ENCODE data around the gene KCNQ1OT1. TPM values are rescaled to one million over a fixed set of nuclear protein-coding genes. Genes with fewer than 3 reads are reported as not detected.
"Not testable (repeated sequence)": the region's sequence is repeated elsewhere in the genome, so short reads cannot be mapped to it uniquely, and the experiment has no call there.

KCNQ1OT1 gene
- total RNA-seq, 8 experiments from 2014 or later = 1.2 to 6.3 (median 3.8) TPM

GRCh38 chr11:2639763-2640162 is 60.0 kb downstream of the KCNQ1OT1 start:
- 81 to 100% (median 98%) methylated on average over 2 to 6 of the region's 13 CpGs; no CpG with 5 or more reads in 6 of the 10 experiments for WGBS, 10 experiments
- H3K27ac ChIP-seq; in situ Hi-C loops (cut with MboI; ENCODE audit: low pct_unique_long_range_greater_than_20kb in 2 of 9, low sequenced_read_pairs in 9 of 9, unreplicated experiment in 9 of 9); ATAC-seq (replicated peaks in 6 of 8); H3K4me3 ChIP-seq; H3K4me1 ChIP-seq (replicated peaks in 1 of 2): not testable (repeated sequence)

- 0 to 100% (median 52%) methylated on average over 1 of the region's 1 CpG; no CpG with 5 or more reads in 2 of the 10 experiments for WGBS, 10 experiments
- ATAC-seq (replicated peaks in 6 of 8) = no peak
- H3K4me1 ChIP-seq (replicated peaks in 1 of 2) = no peaks in the 10 kb centered on the region
- no peak overlapping the region for H3K4me3 ChIP-seq
- no peak overlapping the region for H3K27ac ChIP-seq
- in situ Hi-C loops (cut with MboI; ENCODE audit: low pct_unique_long_range_greater_than_20kb in 2 of 9, low sequenced_read_pairs in 9 of 9, unreplicated experiment in 9 of 9) = no loop called here
Measured at GRCh38 chr11:2631161-2631560, 68.6 kb downstream of the KCNQ1OT1 start.

DNA sequence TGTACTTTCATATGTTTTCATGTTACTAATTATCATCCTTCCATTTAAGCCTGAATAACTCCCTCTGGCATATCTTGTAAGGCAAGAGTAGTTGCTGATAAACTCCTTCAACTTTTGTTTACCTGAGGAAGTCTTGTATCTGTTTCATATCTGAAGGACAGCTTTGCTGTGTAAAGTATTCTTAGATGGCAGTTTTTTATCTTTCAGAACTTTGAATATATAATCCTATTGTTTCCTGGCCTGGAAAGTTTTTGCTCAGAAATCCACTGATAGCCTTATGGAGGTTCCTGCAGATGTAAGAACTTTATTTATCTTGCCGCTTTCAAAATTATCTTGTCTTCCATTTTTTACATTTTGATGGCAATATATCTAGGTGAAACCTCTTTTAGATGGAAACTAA is 69.1 kb downstream of the KCNQ1OT1 start:
- Histone ChIP-seq H3K4me3 (no peak overlapping the region), H3K4me1 (replicated peaks in 1 of 2) (no peaks in the 10 kb centered on the region), H3K27ac (no peak overlapping the region)
- 67 to 100% (median 100%) methylated on average over 1 of the region's 1 CpG; no CpG with 5 or more reads in 1 of the 10 experiments for WGBS, 10 experiments
- no peak for ATAC-seq (replicated peaks in 6 of 8)
- in situ Hi-C loops (cut with MboI; ENCODE audit: low pct_unique_long_range_greater_than_20kb in 2 of 9, low sequenced_read_pairs in 9 of 9, unreplicated experiment in 9 of 9) = no loop called here

DNA sequence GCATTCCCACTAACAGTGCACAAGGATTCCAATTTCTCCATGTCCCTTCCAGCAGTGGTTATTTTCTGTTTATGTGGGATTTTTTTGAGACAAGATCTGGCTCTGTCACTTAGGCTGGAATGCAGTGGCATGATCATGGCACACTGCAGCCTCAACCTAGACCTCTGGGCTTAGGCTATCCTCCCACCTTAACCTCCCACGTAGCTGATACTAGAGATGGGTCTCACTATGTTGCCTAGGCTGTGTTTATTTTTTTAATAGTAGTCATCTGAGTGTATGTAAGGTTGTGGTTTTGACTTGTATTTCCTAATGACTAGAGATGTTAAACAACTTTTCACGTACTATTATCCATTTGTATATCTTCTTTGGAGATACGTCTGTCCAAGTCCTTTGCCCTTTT is 74.6 kb downstream of the KCNQ1OT1 start:
- no peak for ATAC-seq (replicated peaks in 6 of 8)

DNA sequence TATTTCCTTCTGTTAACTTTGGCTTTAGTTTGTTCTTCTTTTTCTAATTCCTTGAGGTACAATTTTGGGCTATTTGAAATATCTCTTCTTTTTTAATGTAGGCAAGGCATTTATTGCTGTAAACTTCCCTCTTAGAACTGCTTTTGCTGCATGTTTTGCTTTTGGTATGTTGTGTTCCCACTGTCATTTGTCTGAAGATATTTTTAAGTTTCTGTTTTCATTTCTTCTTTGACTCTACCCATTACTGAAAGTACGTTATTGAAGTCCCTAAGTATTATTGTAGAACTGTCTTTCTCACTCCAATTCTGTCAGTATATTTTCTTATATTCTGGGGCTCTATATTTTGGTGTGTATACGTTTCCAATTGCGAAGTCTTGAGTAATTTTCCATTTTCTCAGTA is 77.9 kb downstream of the KCNQ1OT1 start:
- WGBS, 10 experiments = 0 to 68% (median 31%) methylated on average over 2 to 3 of the region's 3 CpGs
- Histone ChIP-seq H3K4me1 (replicated peaks in 1 of 2) (no peaks in the 10 kb centered on the region), H3K4me3 (no peak overlapping the region), H3K27ac (no peak overlapping the region)
- ATAC-seq (replicated peaks in 6 of 8) = no peak
- in situ Hi-C loops (cut with MboI; ENCODE audit: low pct_unique_long_range_greater_than_20kb in 2 of 9, low sequenced_read_pairs in 9 of 9, unreplicated experiment in 9 of 9) = no loop called here

More for the DNA sequence above, 74.6 kb downstream of the KCNQ1OT1 start:
- in situ Hi-C loops (cut with MboI; ENCODE audit: low pct_unique_long_range_greater_than_20kb in 2 of 9, low sequenced_read_pairs in 9 of 9, unreplicated experiment in 9 of 9) = no loop called here
- no peaks in the 10 kb centered on the region for H3K4me1 ChIP-seq (replicated peaks in 1 of 2)
- H3K4me3 ChIP-seq = no peak overlapping the region
- 0 to 80% (median 59%) methylated on average over 1 to 3 of the region's 3 CpGs; no CpG with 5 or more reads in 1 of the 10 experiments for WGBS, 10 experiments
- no peak overlapping the region for H3K27ac ChIP-seq

DNA sequence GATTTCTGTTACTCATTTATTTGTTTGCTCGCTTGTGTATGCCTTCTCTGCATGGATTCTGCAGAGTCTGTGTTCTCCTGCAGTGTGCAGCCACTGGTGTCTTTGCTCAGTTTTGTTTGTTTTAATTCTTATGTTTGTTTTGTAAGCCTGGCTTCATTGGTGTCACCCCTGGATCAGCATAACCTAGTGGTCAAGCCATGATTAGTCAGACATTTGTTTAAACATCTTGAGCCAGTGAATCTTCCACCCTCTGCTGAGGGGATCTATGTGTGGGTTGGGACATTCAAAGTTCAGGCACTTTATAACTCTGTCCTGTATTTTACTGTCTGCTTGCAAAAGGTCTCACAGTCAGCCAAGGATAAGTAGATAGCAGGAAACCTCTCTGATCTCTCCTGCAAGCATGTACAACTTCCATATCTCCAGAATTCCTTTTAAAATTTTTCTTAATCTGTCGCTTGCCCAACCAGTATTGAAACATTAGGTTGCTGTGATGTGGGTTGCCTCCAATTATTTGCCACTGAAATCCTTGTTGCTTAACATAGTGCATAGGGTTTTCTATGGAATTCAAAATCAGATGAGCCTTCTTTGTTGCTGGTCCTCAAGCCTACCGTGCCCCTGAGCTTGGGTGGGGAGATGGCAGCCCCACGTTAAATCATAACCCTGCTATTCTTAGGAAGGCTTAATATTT is 86.8 kb downstream of the KCNQ1OT1 start:
- WGBS, 10 experiments = 26 to 91% (median 75%) methylated on average over 1 to 4 of the region's 4 CpGs
- in situ Hi-C loops (cut with MboI; ENCODE audit: low pct_unique_long_range_greater_than_20kb in 2 of 9, low sequenced_read_pairs in 9 of 9, unreplicated experiment in 9 of 9) = no loop called here
- H3K27ac ChIP-seq = no peak overlapping the region
- no peaks in the 10 kb centered on the region for H3K4me1 ChIP-seq (replicated peaks in 1 of 2)
- ATAC-seq (replicated peaks in 6 of 8) = no peak
- H3K4me3 ChIP-seq = no peak overlapping the region

GRCh38 chr11:2609345-2609744 is 90.4 kb downstream of the KCNQ1OT1 start:
- H3K4me3 ChIP-seq = no peak overlapping the region
- WGBS, 10 experiments = 23 to 100% (median 83%) methylated on average over 1 to 2 of the region's 2 CpGs; no CpG with 5 or more reads in 1 of the 10 experiments
- no peak overlapping the region for H3K27ac ChIP-seq
- in situ Hi-C loops (cut with MboI; ENCODE audit: low pct_unique_long_range_greater_than_20kb in 2 of 9, low sequenced_read_pairs in 9 of 9, unreplicated experiment in 9 of 9) = no loop called here
- H3K4me1 ChIP-seq (replicated peaks in 1 of 2) = no peaks in the 10 kb centered on the region
- no peak for ATAC-seq (replicated peaks in 6 of 8)

GRCh38 chr11:2599561-2600189 is 100.1 kb downstream of the KCNQ1OT1 start:
- no peak for ATAC-seq (replicated peaks in 6 of 8)
- 32 to 100% (median 83%) methylated on average over 1 to 8 of the region's 8 CpGs; no CpG with 5 or more reads in 1 of the 10 experiments for WGBS, 10 experiments

DNA sequence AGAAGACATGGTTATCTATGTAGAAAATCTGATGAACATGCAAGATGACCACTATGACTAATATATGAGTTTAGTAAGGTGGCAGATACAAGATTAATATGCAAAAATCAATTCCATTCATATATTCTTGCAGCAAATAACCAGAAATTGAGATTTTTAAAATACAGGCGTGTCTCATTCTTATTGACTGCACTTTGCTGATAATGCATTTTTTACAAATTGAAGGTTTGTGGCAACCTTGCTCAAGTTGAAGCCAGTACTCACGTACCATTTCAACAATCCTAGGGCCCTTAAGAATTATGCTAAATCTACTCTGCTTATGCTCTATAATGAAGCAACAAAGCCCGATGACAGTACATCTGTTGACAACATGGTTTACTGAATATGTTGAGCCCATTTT is 104.6 kb downstream of the KCNQ1OT1 start:
- Histone ChIP-seq H3K4me1 (replicated peaks in 1 of 2) (peaks cover 5 to 16% of the 10 kb centered on the region in 2 donors), H3K4me3 (no peak overlapping the region), H3K27ac (no peak overlapping the region)
- WGBS, 10 experiments = 0 to 95% (median 67%) methylated on average over 1 to 3 of the region's 3 CpGs; no CpG with 5 or more reads in 1 of the 10 experiments
- no peak for ATAC-seq (replicated peaks in 6 of 8)
- in situ Hi-C loops (cut with MboI; ENCODE audit: low pct_unique_long_range_greater_than_20kb in 2 of 9, low sequenced_read_pairs in 9 of 9, unreplicated experiment in 9 of 9) = no loop called here

More at GRCh38 chr11:2599561-2600189, 100.1 kb downstream of the KCNQ1OT1 start:
- no peaks in the 10 kb centered on the region for H3K4me1 ChIP-seq (replicated peaks in 1 of 2)
- in situ Hi-C loops (cut with MboI; ENCODE audit: low pct_unique_long_range_greater_than_20kb in 2 of 9, low sequenced_read_pairs in 9 of 9, unreplicated experiment in 9 of 9) = no loop called here
- no peak overlapping the region for H3K4me3 ChIP-seq
- H3K27ac ChIP-seq = no peak overlapping the region

DNA sequence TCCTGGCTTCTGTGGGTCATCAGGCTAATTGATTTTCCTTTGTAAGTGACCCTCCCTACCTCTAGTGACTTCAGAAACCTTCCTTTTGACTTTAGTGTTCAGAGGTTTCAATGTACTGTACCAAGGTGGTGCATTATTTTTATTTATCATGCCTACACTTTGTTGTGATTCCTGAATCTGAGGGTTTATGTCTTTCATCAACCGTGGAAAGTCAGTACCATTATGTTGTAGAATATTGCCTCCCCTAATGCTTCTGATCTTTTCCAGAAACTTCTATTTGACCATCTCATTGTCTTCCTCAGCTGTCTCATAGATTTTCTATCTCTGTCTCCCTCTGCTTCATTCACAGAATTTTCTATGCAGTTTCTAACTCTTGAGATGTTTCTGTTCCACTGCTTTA is 105.5 kb downstream of the KCNQ1OT1 start:
- peaks cover 5 to 18% of the 10 kb centered on the region in 2 donors for H3K4me1 ChIP-seq (replicated peaks in 1 of 2)
- no peak overlapping the region for H3K27ac ChIP-seq
- no peak overlapping the region for H3K4me3 ChIP-seq
- 42 to 100% (median 74%) methylated on average over 1 of the region's 1 CpG; no CpG with 5 or more reads in 2 of the 10 experiments for WGBS, 10 experiments
- in situ Hi-C loops (cut with MboI; ENCODE audit: low pct_unique_long_range_greater_than_20kb in 2 of 9, low sequenced_read_pairs in 9 of 9, unreplicated experiment in 9 of 9) = no loop called here
- no peak for ATAC-seq (replicated peaks in 6 of 8)

DNA sequence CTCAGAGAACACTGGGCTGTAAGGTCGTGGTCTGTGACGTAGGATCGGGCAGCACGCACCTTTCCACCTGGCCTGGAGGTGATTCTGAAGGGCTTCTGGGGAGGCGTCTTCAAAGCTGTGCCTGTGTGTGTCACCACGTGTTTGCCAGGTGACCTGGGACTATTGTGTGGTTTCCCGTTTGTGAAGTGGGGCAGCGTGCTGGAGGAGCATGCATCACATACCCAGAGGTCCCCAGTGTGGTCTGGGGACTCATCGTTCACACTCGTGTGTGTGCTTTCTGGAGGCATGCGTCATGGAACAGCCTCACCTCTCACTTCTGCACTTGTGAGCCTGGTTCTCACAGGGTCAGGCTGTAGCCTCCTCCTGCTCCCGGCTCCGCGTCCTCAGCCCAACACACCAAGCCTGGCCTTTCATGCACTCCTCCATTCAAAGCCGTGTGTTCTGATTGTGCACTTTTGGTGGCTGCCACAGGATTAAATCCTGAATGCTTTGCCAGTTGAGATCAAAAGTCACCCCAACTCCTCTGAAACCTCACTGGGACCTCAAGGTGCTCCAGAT is 106.3 kb downstream of the KCNQ1OT1 start:
- Histone ChIP-seq H3K4me3 (no peak overlapping the region), H3K4me1 (replicated peaks in 1 of 2) (peaks cover 5 to 18% of the 10 kb centered on the region in 2 donors), H3K27ac (no peak overlapping the region)
- WGBS, 10 experiments = 67 to 94% (median 80%) methylated on average over 1 to 4 of the region's 15 CpGs; no CpG with 5 or more reads in 3 of the 10 experiments
- ATAC-seq (replicated peaks in 6 of 8) = no peak
- in situ Hi-C loops (cut with MboI; ENCODE audit: low pct_unique_long_range_greater_than_20kb in 2 of 9, low sequenced_read_pairs in 9 of 9, unreplicated experiment in 9 of 9) = no loop called here

DNA sequence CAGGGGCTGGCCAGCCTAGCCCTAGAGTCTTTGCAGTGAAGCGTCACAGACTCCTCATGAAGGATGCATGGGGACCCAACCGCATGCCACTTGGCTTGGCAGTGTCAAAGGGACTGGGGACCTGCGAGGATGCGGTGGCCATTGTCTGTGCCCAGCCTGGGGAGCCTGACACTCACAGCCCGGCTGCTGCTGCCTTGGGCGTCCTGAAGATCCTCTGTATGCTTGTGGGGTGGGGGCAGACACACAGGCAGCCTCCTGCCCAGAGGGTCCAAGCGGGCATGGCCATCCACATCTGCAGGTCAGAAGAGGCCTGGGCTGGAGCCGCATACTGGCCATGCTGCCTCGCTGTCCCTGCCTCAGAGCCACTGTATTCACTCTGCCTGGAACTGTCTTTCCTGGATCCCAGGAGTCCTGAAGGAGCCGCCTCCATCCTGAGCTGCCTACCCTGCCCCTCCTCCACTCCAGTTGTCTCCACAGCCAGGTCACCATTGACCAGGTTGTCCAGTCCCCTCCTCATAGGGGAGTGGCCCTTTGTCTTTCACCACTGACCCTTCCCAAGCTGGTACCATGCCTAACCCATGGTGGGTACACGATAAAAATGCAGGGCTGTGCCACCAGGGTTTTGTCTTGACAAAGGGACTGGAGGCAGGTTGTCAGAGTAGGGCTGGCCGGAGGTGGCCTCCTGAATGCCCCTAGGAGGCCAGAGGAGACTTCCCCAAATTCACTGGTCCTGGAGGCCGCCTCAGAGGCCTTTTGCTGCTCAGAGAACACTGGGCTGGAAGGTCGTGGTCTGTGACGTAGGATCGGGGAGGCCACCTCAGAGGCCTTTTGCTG is 107.0 kb downstream of the KCNQ1OT1 start:
- Histone ChIP-seq H3K4me1 (replicated peaks in 1 of 2) (peaks cover 5 to 18% of the 10 kb centered on the region in 2 donors), H3K4me3 (no peak overlapping the region), H3K27ac (no peak overlapping the region)
- no peak for ATAC-seq (replicated peaks in 6 of 8)
- WGBS, 10 experiments = 0 to 100% (median 100%) methylated on average over 1 to 2 of the region's 16 CpGs; no CpG with 5 or more reads in 3 of the 10 experiments
- in situ Hi-C loops (cut with MboI; ENCODE audit: low pct_unique_long_range_greater_than_20kb in 2 of 9, low sequenced_read_pairs in 9 of 9, unreplicated experiment in 9 of 9) = no loop called here

DNA sequence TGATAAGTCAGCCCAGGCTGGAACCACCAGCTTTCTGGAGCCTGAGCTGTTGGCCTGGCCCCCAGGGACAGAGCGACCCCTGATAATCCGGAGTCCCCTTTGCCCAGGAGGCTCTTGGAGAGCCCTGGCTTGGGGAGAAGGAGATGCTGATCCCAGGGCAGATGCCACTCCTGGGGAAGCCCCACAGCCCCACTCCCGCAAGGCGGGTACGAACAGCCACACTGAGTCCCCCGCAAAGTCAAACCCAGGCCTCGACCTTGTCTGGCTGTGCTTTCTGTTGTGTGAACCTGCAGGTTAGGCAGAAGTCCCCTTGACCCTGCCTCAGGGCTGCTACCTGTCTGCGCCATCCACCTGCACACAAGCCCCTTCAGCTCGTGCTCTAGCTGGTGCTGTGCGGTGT is 108.0 kb downstream of the KCNQ1OT1 start:
- in situ Hi-C loops (cut with MboI; ENCODE audit: low pct_unique_long_range_greater_than_20kb in 2 of 9, low sequenced_read_pairs in 9 of 9, unreplicated experiment in 9 of 9) = no loop called here
- Histone ChIP-seq H3K4me3 (no peak overlapping the region), H3K27ac (no peak overlapping the region), H3K4me1 (replicated peaks in 1 of 2) (peaks cover 5 to 19% of the 10 kb centered on the region in 2 donors)
- ATAC-seq (replicated peaks in 6 of 8) = peak in 1 of 8 experiments; percentile 16
- 57 to 100% (median 75%) methylated on average over 1 to 4 of the region's 10 CpGs; no CpG with 5 or more reads in 6 of the 10 experiments for WGBS, 10 experiments

All from motor neuron (in vitro differentiated cells).